Body of pancreas (tissue), 4 donors: ENCODE results near the gene ADGRB3. TPM values are rescaled to one million over a fixed set of nuclear protein-coding genes. Genes with fewer than 3 reads are reported as not detected.

Source experiments
- ATAC-seq: fragments of 150-250 bp; one replicate; pipeline ENCODE4 v1.9.1; 2016
- DNase-seq, 4 donors: peaks; one replicate each; pipeline ENCODE4 v3.0.0-alpha.2; 2019
- H3K27ac ChIP-seq, 4 donors: fragments of 200-600 bp; sonication (generic); 1 replicate in 3 of 4; 2 replicates in 1 of 4; pipeline versions ENCODE4 v1.5.1 to v1.6.1; 2016 to 2019; ENCODE audit warnings: mild to moderate bottlenecking in 1 of 4, mixed read lengths in 1 of 4, moderate library complexity in 1 of 4
- H3K27me3 ChIP-seq, 2 donors: fragments of 200-600 bp; sonication (generic); one replicate each; pipeline ENCODE4 v1.6.0; 2016; ENCODE audit warnings: mild to moderate bottlenecking in 1 of 2
- H3K36me3 ChIP-seq, 2 donors: fragments of 200-600 bp; sonication (generic); replicated peaks in 1 of 2; 2 replicates each; pipeline ENCODE4 v1.5.1; 2016; ENCODE audit warnings: low read depth in 2 of 2; ENCODE audit not compliant: insufficient read depth in 1 of 2
- H3K4me1 ChIP-seq: fragments of 200-600 bp; sonication (generic); one replicate; pipeline ENCODE4 v1.6.0; 2016
- H3K4me3 ChIP-seq, 2 donors: fragments of 200-600 bp; sonication (generic); 1 replicate in 1 of 2; 2 replicates in 1 of 2; pipeline ENCODE4 v1.5.1; 2016 to 2019
- H3K9me3 ChIP-seq, 3 donors: fragments of 200-600 bp; sonication (generic); 1 replicate in 2 of 3; 2 replicates in 1 of 3; pipeline ENCODE4 v1.5.1; 2016
- POLR2A ChIP-seq, 3 donors: fragments of 450-650 bp; IDR thresholded peaks; one replicate each; pipeline ENCODE4 v1.6.1; 2016; ENCODE audit warnings: antibody characterized with exemption in 3 of 3, mild to moderate bottlenecking in 2 of 3
- WGBS, 2 donors: methylation state at CpG; one replicate each; pipeline ENCODE4 v1.1.5; 2017; 5-methylcytosine and 5-hydroxymethylcytosine counted together
- intact Hi-C: fragments of 100-400 bp; cut with DNase I; formaldehyde crosslinking; loops from one replicate; pipeline ENCODE4 v1.15.1; 2023
- total RNA-seq, 2 donors: library from RNA; depleted of rRNA; stranded (reverse); fragments of >200 nt; gene quantifications; one replicate each; pipeline ENCODE4 v1.1.0, GENCODE V29; 2016
- TF ChIP-seq, protein P1 (sequence below), 7 experiments: fragments of 450-650 bp in 4 of 7; fragments of 200-600 bp in 3 of 7; sonication (generic) in 3 of 7; IDR thresholded peaks; one replicate each; pipeline ENCODE4 v1.5.1; 2016 to 2019; ENCODE audit warnings: antibody characterized with exemption in 7 of 7

Gene ADGRB3
- total RNA-seq, 2 donors from 2014 or later = under 0.01 to 1.3 TPM

DNA sequence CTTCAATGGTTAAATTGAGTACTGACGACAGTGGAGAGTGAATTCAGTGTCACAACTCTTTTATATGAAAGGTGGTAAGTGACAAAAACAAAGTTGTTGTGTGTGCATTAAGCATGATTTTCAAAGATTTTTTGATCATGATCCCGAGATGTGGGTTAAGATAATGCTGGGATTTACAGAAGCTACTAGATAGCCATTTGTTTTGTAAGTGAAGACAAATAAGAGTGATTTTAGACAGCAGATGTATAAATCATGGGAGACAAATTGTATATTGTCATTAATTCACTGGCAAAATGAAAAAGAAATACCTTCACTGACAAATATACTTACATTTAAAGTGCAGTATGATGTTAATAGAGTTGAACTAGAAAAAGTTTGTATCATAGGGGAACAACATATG lies 6.1 kb downstream of the ADGRB3 start:
- no peaks in the 10 kb centered on the region for H3K36me3 ChIP-seq
- peaks cover 0 to 17% of the 10 kb centered on the region in 2 donors for H3K27me3 ChIP-seq
- intact Hi-C loops = no loop called here
- DNase-seq (no peak), ATAC-seq (no peak)
- TF ChIP-seq, protein P1, sequence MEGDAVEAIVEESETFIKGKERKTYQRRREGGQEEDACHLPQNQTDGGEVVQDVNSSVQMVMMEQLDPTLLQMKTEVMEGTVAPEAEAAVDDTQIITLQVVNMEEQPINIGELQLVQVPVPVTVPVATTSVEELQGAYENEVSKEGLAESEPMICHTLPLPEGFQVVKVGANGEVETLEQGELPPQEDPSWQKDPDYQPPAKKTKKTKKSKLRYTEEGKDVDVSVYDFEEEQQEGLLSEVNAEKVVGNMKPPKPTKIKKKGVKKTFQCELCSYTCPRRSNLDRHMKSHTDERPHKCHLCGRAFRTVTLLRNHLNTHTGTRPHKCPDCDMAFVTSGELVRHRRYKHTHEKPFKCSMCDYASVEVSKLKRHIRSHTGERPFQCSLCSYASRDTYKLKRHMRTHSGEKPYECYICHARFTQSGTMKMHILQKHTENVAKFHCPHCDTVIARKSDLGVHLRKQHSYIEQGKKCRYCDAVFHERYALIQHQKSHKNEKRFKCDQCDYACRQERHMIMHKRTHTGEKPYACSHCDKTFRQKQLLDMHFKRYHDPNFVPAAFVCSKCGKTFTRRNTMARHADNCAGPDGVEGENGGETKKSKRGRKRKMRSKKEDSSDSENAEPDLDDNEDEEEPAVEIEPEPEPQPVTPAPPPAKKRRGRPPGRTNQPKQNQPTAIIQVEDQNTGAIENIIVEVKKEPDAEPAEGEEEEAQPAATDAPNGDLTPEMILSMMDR (IDR thresholded peaks at IDR 0.05) = no peak
- TF ChIP-seq POLR2A (IDR thresholded peaks at IDR 0.05) = no peak
- H3K4me3 ChIP-seq = no peak overlapping the region
- peaks cover 3% of the 10 kb centered on the region for H3K4me1 ChIP-seq
- 33 to 39% methylated on average over 2 of the region's 2 CpGs for WGBS, 2 donors
- no peak overlapping the region for H3K27ac ChIP-seq
- no peaks in the 10 kb centered on the region for H3K9me3 ChIP-seq

DNA sequence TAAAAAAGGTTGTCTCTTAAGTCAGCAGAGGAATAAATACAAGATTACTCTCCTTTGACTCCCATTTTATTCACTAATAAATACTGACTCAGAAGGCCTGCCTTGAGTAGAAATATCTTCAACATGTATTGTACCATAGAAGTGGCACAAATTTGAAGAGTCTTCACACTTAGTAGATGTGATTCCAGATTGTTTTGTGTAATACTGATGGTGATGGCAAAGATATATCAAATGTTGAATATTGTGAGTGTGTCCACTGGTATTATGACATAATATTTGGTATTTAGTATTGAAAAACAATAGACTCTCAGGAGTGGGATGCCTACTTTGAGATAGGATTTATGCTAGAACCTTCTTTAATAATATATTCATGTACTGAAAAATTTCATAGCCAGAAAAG lies 7.0 kb downstream of the ADGRB3 start:
- no peak for ATAC-seq
- H3K27me3 ChIP-seq = peaks cover 0 to 10% of the 10 kb centered on the region in 2 donors
- peaks cover 3% of the 10 kb centered on the region for H3K4me1 ChIP-seq
- no peaks in the 10 kb centered on the region for H3K36me3 ChIP-seq
- H3K27ac ChIP-seq = no peak overlapping the region
- H3K4me3 ChIP-seq = no peak overlapping the region
- intact Hi-C loops = no loop called here
- no peak for DNase-seq
- H3K9me3 ChIP-seq = no peaks in the 10 kb centered on the region
- no peak for TF ChIP-seq POLR2A (IDR thresholded peaks at IDR 0.05)
- TF ChIP-seq, protein P1 (IDR thresholded peaks at IDR 0.05) = no peak

DNA sequence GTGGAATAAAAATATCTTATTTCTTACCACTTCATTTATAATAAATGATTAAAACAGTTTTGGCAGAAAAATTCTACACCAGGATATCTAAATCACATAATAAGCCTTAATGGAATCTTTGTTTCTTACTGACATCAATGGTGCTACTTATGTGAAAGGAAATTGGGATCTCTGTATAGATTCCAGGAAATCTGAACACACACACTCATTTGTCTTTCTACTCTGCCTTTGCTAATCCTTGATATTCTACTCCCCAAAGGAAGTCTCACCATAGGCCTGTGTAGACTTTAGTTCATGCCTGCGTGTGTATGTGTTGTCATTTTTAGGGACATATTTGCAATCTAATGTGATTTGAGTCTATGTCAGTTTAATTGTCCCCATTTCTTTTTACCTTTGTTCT lies 7.9 kb downstream of the ADGRB3 start:
- H3K4me1 ChIP-seq = peaks cover 3% of the 10 kb centered on the region
- intact Hi-C loops = no loop called here
- DNase-seq (no peak), ATAC-seq (no peak)
- peaks cover 0 to 1% of the 10 kb centered on the region in 2 donors for H3K27me3 ChIP-seq
- no peaks in the 10 kb centered on the region for H3K36me3 ChIP-seq
- no peak overlapping the region for H3K27ac ChIP-seq
- TF ChIP-seq POLR2A (IDR thresholded peaks at IDR 0.05) = no peak
- TF ChIP-seq, protein P1 (IDR thresholded peaks at IDR 0.05) = no peak
- 87 to 90% methylated on average over 1 of the region's 1 CpG for WGBS, 2 donors
- no peaks in the 10 kb centered on the region for H3K9me3 ChIP-seq
- no peak overlapping the region for H3K4me3 ChIP-seq

DNA sequence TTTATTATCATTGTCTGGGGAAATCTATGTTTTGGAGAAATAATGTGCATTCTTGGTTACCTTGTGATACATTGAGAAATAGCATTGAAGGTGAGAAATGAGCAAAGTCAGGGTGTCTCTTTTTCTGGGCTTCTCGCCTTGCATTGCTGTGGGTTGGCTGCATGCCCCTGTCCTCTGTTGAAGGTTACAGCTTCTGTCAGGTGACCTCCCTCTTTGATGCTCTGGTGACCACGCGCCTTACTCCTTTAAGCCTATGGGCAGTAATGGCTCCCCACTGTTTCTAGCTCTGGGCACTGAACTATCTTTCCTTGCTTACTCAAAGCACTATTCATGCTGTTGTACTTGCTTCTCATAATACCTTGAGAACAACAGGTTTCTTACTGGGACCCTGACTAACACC lies 14.6 kb downstream of the ADGRB3 start:
- 72 to 75% methylated on average over 3 of the region's 3 CpGs for WGBS, 2 donors
- no peaks in the 10 kb centered on the region for H3K9me3 ChIP-seq
- intact Hi-C loops = no loop called here
- H3K4me3 ChIP-seq = no peak overlapping the region
- H3K27ac ChIP-seq = no peak overlapping the region
- no peaks in the 10 kb centered on the region for H3K4me1 ChIP-seq
- H3K27me3 ChIP-seq = no peaks in the 10 kb centered on the region
- DNase-seq = no peak
- ATAC-seq = no peak
- H3K36me3 ChIP-seq = no peaks in the 10 kb centered on the region
- TF ChIP-seq, protein P1 (IDR thresholded peaks at IDR 0.05) = no peak
- no peak for TF ChIP-seq POLR2A (IDR thresholded peaks at IDR 0.05)

DNA sequence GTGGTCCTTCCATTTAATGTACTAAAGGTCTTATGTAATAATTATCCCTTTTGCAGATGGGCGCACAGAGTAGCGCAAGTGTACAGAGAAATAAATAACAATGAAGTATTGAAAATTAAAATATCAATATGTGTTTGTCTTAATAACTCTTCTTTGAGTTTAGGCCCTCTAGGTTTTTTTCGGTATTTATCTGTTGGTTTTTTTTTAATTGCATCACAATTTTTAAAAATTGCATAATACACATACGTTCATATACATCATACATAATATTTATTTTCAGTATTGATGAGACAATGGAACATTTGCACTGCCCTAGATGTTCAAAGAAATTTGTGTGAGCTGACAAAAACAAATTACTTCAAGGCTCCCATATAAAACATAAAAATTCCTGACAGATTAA lies 15.1 kb downstream of the ADGRB3 start:
- intact Hi-C loops = no loop called here
- Histone ChIP-seq H3K4me1 (no peaks in the 10 kb centered on the region), H3K4me3 (no peak overlapping the region), H3K9me3 (no peaks in the 10 kb centered on the region), H3K36me3 (no peaks in the 10 kb centered on the region), H3K27ac (no peak overlapping the region), H3K27me3 (no peaks in the 10 kb centered on the region)
- 84 to 86% methylated on average over 4 of the region's 4 CpGs for WGBS, 2 donors
- DNase-seq (no peak), ATAC-seq (no peak)
- TF ChIP-seq POLR2A (IDR thresholded peaks at IDR 0.05) = no peak
- TF ChIP-seq, protein P1 (IDR thresholded peaks at IDR 0.05) = no peak
